AG04449 (cell line): ENCODE measurements around the gene LY6G6F.

Source experiments
- CTCF ChIA-PET: fragments of 350-600 bp; formaldehyde crosslinking; extraction: SDS; loops from one replicate; lab custom pipeline; 2021; ENCODE audit warnings: antibody characterized with exemption; lab: Yijun Ruan, JAX
- POLR2A ChIA-PET: fragments of 400-600, 350-600 bp; formaldehyde crosslinking; extraction: SDS; loops from one replicate; lab custom pipeline; 2020; ENCODE audit warnings: antibody characterized with exemption, inconsistent platforms; lab: Yijun Ruan, JAX
- DNase-seq: peaks from one replicate; pipeline ENCODE4 v3.0.0-alpha.2; 2010; ENCODE audit warnings: low read depth, low spot score
- H3K4me3 ChIP-seq: 2 replicates; pipeline ENCODE4 v1.5.1; 2011; ENCODE audit warnings: low read depth, mild to moderate bottlenecking, control low read depth, low read length
- TF ChIP-seq, protein P1 (sequence below): IDR thresholded peaks from one replicate; pipeline ENCODE4 v1.5.1; 2011; ENCODE audit warnings: mild to moderate bottlenecking, moderate library complexity, low read length, control low read depth, inconsistent platforms; ENCODE audit not compliant: insufficient read depth; ENCODE audit errors: missing control alignments

LY6G6F gene

GRCh38 chr6:31683591-31683990 is 23.1 kb upstream of the LY6G6F start:
- ChIA-PET CTCF (interaction anchor here (1.5 to 2.4 kb wide), 2 partner anchors 124 to 268 kb away, joined by 3 to 9 read pairs; partner anchors contain the start of gene LSM2), POLR2A (interaction anchor here (1.4 kb wide), 1 partner anchor 143 kb away, joined by 5 read pairs; no protein-coding TSS in a partner anchor)
- no peak for DNase-seq
- TF ChIP-seq, protein P1, sequence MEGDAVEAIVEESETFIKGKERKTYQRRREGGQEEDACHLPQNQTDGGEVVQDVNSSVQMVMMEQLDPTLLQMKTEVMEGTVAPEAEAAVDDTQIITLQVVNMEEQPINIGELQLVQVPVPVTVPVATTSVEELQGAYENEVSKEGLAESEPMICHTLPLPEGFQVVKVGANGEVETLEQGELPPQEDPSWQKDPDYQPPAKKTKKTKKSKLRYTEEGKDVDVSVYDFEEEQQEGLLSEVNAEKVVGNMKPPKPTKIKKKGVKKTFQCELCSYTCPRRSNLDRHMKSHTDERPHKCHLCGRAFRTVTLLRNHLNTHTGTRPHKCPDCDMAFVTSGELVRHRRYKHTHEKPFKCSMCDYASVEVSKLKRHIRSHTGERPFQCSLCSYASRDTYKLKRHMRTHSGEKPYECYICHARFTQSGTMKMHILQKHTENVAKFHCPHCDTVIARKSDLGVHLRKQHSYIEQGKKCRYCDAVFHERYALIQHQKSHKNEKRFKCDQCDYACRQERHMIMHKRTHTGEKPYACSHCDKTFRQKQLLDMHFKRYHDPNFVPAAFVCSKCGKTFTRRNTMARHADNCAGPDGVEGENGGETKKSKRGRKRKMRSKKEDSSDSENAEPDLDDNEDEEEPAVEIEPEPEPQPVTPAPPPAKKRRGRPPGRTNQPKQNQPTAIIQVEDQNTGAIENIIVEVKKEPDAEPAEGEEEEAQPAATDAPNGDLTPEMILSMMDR, result no peak
- H3K4me3 ChIP-seq, result no peak overlapping the region

GRCh38 chr6:31686483-31686882 is 20.2 kb upstream of the LY6G6F start:
- ChIA-PET CTCF (interaction anchor here (0.8 to 1.6 kb wide), 3 partner anchors 83 to 266 kb away, joined by 3 read pairs; no protein-coding TSS in a partner anchor), POLR2A (no interaction called here)
- DNase-seq, result no peak
- TF ChIP-seq, protein P1, result no peak
- no peak overlapping the region for H3K4me3 ChIP-seq

- CTCF ChIA-PET, result interaction anchor here (0.8 to 1.6 kb wide), 4 partner anchors 9 to 142 kb away, joined by 3 to 4 read pairs (median 4); partner anchors contain the start of gene LY6G5B
- H3K4me3 ChIP-seq, result no peak overlapping the region
- POLR2A ChIA-PET, result interaction anchor here (1.2 kb wide), 1 partner anchor 140 kb away, joined by 5 read pairs; the partner anchor contains the start of gene HSPA1B
- DNase-seq, result no peak
- TF ChIP-seq, protein P1, result no peak
Measured at GRCh38 chr6:31687321-31687720, 19.3 kb upstream of the LY6G6F start.

GRCh38 chr6:31687860-31688693 is 18.6 kb upstream of the LY6G6F start:
- no peak for DNase-seq
- H3K4me3 ChIP-seq, result no peak overlapping the region
- TF ChIP-seq, protein P1, result no peak
- ChIA-PET CTCF (interaction anchor here (1.0 to 1.6 kb wide), 3 partner anchors 8 to 18 kb away, joined by 3 to 4 read pairs (median 4); partner anchors contain the start of gene LY6G5B), POLR2A (interaction anchor here (1.2 kb wide), 1 partner anchor 139 kb away, joined by 5 read pairs; the partner anchor contains the start of gene HSPA1B)

- ChIA-PET CTCF (interaction anchor here (0.9 to 4.4 kb wide), 8 partner anchors 9 to 183 kb away, joined by 3 to 29 read pairs (median 5); partner anchors contain the start of genes ABHD16A, C6orf47, HSPA1B and LY6G5C), POLR2A (no interaction called here)
- no peak for DNase-seq
- TF ChIP-seq, protein P1, result peak; percentile 48
- no peak overlapping the region for H3K4me3 ChIP-seq
Measured at GRCh38 chr6:31689249-31690110, 17.2 kb upstream of the LY6G6F start.
